NCI-H524 (cell line): ENCODE data around the gene SARDH.
"Not testable (repeated sequence)": the region's sequence is repeated elsewhere in the genome, so short reads cannot be mapped to it uniquely, and the experiment has no call there.

Experiments used
- DNase-seq, 2 experiments: peaks; one replicate each; lab custom pipeline; 2025; lab: John Stamatoyannopoulos, UW

The SARDH gene

DNA sequence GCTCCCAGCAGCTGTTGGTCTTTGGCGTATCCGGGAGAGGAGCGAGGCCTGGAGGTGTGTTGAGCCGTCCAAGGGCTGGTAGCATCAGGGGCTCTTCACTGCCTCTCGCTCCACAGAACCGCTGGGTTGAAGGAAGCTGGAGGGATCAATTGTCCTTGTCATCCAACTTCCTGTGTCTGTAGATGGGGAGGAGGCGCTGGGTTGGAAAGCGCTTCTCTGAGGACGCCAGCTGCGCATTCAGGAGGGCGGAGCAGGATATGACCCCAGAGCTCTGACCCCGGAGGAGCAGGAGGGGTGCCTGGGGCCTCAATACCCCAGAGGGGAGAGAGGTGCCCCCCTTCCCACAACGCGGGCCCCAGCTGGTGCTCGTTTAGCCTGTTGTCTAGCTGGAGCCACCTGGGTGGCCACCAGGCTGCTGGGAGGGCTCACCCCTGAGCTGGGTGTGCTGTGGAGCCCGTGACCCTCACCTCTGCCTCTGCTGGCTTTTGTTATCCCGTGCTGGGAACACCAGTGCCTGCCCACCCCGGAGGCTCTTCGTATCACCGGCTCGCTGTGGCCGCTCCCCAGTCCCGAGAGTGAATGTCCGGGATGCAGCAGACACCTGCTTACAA lies 104.0 kb downstream of the SARDH start:
- peak in 1 of 2 experiments; percentile 55 for DNase-seq

- DNase-seq = no peak
These were observed 104.5 kb downstream of the SARDH start for GRCh38 chr9:133633681-133634080.

DNA sequence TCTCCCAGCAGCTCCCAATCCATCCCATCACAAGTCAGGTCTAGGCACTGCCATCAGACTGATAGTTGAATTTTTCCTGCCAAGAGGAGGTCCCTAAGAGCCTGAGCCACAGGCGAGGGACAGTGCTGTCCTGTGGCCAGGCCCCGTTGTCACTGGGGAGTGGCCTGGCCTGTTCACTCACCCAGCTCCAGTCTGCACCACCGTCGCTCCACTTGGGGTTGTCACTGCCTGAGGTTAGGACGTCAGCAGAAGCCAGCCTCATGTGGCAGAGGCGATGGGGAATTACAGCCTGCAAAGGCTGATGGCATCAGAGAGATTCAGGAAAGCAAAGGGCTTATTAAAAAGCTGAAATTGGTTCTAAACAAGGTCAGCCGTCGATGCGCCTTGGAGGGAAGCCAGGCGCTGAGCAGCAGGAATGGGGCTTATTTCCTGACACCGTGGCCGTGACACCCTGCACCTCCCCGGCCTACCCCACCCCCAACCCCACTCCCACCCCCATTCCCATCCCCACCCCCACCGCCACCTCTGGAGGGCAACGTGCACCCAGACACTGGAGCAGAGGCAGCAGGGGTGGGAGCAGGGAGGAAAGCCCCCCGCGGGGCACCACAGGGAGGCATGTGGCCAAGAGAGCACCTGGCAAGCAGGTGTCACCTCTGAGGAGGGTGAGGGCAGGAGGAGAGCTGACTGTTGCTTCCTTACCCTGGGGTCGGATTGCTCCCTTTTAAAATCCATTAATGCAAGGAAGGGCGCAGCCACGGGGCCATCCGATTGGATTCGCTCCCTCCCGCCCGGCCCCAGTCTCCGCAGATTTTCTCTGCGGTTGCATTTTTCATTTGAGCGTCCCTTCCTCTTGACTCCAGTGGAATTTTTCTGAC lies 105.1 kb downstream of the SARDH start:
- DNase-seq = no peak

DNA sequence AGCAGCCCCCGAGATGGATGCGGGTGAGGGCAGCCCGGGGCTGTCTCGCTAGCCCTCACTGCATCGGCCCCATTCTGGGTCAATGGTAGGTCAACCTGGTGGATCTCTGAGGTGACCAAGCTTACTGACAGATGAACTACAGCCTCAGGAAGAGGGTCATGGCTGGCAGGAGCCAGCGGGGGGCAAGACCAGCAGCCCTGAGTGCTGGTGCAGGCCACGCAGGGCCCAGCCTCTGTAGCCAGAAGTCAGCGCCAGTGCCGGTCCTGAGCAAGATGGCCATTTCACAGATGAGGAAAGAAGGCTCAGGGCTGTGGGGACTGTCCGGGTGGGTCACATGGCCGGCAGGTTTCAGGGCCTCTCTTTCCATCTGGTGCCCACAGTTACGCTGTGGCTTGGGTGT lies 107.0 kb downstream of the SARDH start:
- no peak for DNase-seq

DNA sequence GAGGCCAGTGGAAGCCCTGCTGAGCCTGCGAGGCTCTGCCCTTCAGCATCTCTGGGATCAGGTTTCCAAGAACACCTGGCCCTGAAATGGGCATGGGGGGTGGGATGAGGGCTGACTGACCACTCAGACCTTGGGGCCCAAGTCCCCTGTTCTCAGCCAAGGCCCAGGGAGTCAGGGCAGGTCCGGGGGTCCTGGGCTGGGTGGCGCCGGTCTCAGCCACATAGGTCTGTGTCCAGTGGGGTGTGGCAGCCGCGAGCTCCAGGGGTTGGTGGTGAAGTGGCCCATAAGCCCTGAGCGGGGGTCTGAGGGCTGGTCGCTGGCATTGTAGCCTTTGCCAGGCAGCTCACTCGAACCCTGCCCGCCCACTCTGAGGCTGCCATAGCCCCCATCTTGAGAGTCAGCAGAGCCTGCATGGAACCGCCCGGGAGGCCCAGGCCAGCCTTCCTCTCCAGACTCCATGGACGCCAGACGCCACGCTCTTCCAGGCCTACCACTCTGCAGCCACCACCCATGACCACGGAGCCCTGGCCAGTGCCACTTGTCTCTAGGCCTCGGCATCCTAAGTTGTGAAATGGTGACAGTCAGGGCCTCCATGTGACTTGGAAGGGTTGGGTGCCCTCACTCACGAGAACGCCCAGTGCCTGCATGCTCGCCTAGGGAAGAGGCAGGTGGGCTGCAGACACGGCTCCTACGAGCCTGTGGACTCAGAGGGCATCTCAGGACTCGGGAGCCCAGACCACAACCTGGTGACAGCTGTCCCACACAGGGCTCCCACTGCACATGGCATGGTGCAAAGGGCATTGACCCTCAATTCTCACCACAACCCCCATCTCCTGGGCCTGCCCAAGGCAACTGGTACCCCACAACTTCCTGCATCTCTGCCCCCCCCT lies 108.7 kb downstream of the SARDH start:
- no peak for DNase-seq

DNA sequence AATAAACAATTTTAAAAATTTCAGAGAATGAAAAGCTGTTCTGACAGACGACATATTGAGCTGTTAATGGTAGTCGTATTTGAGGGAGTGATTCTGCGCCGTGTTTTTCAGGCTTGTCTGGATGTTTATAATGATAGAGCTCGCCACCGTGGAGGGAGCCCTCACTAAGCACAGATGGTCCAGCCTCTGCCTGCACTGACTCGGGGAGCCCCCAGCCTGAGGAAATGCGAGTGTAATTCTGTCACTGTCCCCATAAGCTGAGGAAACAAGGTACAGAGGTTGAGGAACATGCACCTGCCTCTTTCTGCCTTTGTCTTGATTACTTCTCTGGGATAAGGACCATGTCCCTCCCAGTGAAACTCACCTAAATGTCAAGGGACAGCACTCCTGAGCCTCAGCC lies 109.4 kb downstream of the SARDH start:
- no peak for DNase-seq

DNA sequence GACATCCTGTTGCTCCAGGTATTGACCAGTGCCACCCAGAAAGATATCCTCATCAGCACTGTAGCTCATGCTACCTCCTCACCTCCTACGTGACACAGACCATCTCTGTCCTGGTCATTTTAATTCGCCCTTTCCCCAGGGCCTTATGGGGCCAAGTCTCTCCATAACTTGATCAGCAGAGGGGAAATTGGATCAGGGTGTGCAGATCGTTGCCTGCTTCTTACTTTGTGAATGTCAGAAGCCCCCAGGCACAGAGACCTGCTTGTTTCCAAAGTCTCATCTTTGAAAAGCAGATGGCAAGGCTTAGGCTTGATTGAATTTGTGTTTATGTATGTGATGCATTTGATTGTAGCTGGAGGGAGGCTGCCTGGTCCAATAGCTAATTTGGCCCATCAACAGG lies 110.8 kb downstream of the SARDH start:
- DNase-seq = no peak

- DNase-seq = not testable (repeated sequence)
These were observed 112.1 kb downstream of the SARDH start for GRCh38 chr9:133626008-133626407.

- no peak for DNase-seq
These were observed 115.6 kb downstream of the SARDH start for GRCh38 chr9:133622555-133622954.

DNA sequence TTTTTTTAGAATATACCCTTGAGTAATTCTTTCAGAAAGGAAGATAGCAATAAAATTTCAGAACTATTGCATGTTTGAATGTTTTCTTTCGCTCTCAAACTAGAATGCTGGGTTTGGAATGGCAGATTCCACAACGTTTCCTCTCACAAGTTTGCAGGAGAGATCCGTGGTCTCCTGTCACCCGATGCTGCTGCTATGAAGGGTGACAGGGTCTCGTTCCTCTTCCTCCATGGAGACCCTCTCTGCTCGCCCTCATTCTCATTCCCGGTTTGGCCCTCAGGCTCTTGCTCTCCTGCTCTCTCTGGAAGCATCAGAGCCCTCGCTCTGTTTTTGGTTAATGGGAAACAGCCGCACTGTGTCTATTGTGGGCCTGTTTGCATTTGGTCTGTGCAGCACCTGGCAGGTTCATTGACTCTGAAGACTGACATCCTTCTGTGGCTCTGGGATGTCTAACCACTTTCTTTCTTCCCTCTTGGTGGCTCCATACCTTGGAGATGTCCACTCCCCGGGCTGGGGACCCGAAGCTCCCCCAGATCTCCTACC lies 116.4 kb downstream of the SARDH start:
- DNase-seq = no peak

- DNase-seq = no peak
These were observed 118.4 kb downstream of the SARDH start for GRCh38 chr9:133619791-133620190.

DNA sequence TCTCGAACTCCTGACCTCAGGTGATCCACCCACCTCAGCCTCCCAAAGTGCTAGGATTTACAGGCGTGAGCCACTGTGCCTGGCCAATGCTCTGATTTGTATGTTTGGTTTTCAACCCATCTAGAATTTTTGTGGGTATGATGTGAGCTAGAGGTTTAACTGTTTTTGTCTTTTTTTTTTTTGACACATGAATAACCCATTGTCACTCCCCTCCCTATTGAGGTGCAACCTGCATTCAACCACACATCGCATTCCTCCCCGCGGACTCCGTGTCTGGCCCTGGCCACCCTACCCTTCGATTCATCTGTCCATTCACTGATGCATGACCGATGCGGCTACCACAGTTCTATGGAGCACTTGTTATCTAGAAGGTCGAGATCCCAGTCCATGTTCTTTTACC lies 119.4 kb downstream of the SARDH start:
- DNase-seq = no peak

DNA sequence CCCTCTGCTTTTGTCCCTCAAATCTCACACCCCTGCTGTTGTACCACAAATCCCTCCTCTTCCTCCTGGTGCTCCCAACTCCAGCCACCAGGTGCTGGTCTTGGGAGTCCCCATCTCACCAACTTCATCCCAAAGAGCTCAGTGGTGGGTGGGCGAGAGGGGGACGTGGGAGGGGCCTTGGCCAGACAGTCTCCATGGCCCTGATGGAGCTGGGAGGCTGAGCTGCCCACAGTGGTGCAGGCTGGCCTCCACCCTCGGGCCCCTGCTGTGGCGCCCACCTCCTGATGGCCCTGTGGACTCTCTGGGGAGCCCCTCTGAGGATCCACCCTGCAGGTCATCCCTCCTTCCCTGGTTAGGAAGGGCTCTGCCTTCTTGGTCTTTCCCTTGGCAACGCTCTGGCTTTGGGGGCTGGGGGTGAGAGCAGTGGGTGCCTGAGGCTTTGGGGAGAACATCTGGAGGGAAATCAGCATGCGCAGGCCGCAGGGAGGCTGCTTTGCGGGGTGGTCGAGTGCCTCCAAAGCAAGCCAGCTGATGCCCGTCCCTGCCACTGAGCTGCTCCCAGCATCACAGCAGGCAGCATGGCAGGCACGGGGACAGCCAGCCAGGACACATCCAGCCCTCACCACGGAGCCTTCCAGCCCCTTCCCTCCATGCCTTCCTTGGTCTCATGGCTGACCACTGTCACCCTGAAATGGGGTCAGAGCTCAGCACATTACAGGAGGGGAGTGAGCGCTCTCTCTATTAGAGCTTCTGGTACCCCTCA lies 121.3 kb downstream of the SARDH start:
- no peak for DNase-seq

DNA sequence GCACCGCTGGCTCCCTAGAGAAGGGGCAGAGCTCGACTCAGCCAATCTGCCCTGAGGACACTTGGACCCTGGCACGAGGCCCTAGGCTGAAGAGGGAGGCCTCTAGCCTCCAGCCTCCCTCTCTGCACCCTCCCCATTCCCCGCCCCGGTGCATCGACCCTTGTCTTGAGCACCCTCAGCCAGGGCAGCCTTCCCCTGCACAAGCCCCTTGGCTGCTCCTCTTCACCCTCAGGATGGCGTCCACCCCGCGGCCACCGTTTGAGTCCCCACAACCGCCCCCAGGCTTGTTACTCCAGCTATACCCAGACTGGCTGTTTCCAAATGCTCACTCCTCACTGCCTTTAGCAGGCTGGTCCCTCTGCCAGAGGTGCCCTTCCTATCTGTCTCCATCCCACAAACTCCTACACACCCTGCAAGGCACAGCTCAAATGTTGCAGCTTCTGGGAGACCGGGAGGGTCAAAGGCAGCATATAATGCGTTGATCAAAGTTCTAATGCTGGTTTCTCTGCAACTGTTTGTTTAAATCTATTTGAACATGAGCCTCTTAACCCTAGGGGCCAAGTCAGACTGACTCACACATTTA lies 122.5 kb downstream of the SARDH start:
- DNase-seq = no peak

DNA sequence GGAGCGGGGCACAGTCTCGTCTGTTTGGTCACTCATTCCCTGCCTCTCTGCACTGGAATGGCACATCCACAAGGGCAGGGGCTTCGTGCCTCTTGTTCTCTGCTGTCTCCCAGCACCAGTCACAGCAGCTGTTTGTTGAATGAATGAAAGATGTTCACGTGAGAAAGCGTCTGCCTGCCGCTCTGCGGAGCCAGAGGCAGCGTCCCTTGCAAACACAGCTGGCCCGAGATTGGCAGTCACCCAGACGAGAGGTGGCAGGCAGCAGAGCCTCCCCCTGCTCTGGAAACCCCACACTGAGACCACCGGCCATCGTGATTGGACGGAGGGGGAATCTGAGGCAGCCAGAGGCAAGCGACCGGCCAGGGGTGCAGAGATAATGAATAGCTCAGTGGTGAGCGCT lies 123.0 kb downstream of the SARDH start:
- DNase-seq = no peak

DNA sequence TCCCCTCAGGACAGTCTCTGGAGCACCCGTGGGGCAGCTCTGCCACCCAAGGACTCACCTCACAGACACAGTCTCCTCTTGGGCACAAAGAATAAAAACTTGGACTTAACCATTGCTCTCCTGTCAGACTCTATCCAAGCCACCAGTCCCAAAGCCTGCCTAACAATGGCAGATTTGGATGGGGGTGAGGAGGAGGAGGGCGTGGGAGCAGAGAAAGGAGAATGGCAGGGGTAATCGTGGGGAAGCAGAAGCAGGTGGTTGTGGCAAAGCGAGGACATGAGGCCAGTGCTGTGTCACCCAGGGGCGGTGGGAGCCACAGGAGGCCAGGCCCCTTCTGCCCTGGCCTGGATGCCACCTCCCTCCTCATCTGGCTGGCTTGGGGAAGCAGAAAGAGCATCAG lies 123.5 kb downstream of the SARDH start:
- no peak for DNase-seq

DNA sequence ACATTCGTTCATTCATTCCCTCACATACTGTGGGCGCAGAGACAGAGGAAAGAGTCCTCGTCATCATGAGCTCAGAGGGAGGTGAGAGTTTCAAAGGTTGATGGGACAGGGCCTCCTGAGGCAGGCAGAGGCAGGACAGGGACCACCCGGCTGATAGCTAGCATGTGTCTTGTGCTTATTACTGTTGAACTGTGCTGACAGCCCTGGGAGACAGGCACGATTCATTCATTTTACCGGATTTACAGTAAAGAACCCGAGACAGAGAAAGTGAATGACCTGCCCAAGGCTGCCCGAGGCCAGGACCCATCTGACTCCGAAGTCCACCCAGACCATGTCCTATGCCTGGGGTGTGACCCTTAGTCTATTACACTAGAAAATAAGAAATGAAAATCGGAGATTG lies 124.1 kb downstream of the SARDH start:
- DNase-seq = no peak
